ENCODE data around the gene MSH4.
"Not testable (repeated sequence)": the region's sequence is repeated elsewhere in the genome, so short reads cannot be mapped to it uniquely, and the experiment has no call there.

Gene MSH4

DNA sequence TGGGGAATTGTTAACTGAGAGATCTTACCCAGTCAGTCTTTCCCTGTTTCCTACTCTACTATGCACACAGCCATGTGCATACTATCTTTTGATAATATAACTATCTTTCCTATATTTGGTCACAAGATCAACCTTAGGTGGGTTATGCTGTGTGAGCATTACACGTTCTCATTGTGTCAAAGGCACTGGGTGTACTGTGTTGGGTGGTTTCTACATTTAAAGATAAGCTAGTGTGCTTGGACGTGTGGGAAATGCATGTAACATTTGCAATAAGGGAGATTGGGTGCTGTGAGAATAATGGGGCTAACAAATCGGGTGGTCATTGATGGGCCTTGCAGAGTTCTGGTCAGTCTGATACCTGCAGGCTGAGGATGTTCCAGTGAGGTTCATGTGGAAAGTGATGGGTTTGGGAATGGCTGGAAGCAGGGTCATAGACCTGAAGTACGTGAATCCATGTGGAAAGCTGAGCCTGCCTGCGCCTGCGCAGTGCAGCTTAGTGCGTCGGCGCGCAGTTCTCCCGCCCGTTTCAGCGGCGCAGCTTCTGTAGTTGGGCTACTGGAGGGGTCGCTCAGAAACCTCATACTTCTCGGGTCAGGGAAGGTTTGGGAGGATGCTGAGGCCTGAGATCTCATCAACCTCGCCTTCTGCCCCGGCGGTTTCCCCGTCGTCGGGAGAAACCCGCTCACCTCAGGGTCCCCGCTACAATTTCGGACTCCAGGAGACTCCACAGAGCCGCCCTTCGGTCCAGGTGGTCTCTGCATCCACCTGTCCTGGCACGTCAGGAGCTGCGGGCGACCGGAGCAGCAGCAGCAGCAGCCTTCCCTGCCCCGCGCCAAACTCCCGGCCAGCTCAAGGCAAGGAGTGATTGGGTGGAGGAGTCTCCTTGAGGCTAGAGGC lies at the start of gene MSH4:
Gene MSH4 (plus strand): TSS at position 507 of the 897 bp plus-strand sequence. CDS start 104 bp downstream, at position 611.
- no peak for FAIRE-seq

DNA sequence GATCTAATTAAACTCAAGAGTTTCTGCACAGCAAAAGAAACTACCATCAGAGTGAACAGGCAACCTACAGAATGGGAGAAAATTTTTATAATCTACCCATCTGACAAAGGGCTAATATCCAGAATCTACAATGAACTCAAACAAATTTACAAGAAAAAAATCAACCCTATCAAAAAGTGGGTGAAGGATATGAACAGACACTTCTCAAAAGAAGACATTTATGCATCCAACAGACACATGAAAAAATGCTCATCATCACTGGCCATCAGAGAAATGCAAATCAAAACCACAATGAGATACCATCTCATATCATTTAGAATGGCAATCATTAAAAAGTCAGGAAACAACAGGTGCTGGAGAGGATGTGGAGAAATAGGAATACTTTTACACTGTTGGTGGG lies 39.5 kb upstream of the MSH4 start:
- FAIRE-seq: not testable (repeated sequence)

- FAIRE-seq: not testable (repeated sequence)
Measured at GRCh38 chr1:75758543-75758942, 38.1 kb upstream of the MSH4 start.

DNA sequence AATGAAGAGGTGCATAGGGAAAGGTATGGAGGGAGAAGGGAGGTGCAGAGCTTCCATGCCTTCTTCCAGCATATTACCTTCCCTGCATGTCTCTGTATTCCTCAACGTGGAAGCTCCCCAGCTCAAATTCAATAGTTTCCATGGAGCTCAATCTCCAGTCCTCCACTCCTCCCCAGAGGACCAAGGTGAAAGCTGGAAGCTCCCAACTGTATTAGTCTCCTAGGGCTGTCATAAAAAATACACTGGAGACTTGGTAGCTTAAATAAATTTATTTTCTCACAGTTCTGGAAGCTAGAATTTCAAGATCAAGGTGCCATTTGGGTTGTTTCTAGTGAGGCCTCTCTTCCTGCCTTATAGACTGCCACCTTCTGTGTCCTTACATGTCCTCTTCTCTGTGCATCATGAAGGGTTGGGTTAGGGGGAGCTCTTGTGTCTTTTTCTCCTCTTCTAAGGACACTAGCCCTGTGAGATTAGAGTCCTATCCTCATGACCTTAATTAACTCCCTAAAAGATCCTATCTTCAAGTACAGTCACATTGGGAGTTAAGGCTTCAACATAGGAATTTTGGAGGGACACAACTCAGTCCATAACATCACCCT lies 32.5 kb upstream of the MSH4 start:
- FAIRE-seq: no peak

GRCh38 chr1:75765697-75766355 lies 30.9 kb upstream of the MSH4 start:
- FAIRE-seq: no peak

- no peak for FAIRE-seq
Measured at GRCh38 chr1:75768016-75768415, 28.7 kb upstream of the MSH4 start.

GRCh38 chr1:75770761-75771160 lies 25.9 kb upstream of the MSH4 start:
- no peak for FAIRE-seq

DNA sequence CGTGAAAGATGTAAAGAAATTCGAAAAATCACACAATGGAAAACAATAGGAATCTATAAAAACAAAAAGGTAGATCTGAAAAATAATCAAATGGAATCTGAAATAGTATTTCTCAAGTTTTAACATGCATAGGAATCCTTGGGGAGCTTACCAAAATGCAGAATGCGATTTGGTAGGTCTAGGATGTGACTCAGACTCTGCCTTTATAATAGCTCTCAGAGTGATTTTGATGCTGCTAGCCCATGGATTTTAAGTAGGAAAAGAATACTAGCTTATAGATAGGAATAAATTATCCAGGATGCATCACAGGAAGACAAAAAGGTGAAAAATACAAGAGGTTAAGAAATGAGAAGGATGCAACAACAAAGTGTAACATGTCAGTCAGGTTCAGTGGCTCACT lies 24.7 kb upstream of the MSH4 start:
- FAIRE-seq: no peak

DNA sequence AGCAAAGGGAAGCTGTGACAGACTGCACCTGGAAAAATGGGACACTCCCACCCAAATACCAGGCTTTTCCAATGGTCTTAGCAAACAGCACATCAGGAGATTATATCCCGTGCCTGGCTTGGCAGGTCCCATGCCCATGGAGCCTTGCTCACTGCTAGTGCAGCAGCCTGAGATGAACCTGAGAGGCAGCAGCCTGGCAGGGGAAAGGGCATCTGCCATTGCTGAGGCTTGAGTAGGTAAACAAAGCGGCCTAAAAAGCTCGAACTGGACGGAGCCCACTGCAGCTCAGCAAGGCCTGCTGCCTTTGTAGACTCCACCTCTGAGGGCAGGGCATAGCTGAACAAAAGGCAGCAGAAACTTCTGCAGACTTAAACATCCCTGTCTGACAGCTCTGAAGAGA lies 18.9 kb upstream of the MSH4 start:
- FAIRE-seq: not testable (repeated sequence)

- not testable (repeated sequence) for FAIRE-seq
Measured at GRCh38 chr1:75778694-75779093, 18.0 kb upstream of the MSH4 start.

DNA sequence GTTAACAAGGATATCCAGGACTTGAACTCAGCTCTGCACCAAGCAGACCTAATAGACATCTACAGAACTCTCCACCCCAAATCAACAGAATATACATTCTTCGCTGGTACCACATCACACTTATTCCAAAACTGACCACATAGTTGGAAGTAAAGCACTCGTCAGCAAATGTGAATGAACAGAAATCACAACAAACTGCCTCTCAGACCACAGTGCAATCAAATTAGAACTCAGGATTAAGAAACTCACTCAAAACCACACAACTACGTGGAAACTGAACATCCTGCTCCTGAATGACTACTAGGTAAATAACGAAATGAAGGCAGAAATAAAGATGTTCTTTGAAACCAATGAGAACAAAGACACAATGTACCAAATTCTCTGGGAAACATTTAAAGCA lies 16.5 kb upstream of the MSH4 start:
- not testable (repeated sequence) for FAIRE-seq

DNA sequence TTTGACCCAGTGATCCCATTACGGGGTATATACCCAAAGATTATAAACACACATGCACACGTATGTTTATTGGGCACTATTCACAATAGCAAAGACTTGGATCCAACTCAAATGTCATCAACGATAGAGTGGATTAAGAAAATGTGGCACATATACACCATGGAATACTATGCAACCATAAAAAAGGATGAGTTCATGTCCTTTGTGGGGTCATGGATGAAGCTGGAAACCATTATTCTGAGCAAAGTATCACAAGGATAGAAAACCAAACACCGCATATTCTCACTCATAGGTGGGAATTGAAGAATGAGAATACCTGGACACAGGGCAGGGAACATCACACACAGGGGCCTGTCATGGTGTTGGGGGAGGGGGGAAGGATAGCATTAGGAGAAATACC lies 12.8 kb upstream of the MSH4 start:
- FAIRE-seq: not testable (repeated sequence)

GRCh38 chr1:75785320-75785982 lies 11.2 kb upstream of the MSH4 start:
- no peak for FAIRE-seq

DNA sequence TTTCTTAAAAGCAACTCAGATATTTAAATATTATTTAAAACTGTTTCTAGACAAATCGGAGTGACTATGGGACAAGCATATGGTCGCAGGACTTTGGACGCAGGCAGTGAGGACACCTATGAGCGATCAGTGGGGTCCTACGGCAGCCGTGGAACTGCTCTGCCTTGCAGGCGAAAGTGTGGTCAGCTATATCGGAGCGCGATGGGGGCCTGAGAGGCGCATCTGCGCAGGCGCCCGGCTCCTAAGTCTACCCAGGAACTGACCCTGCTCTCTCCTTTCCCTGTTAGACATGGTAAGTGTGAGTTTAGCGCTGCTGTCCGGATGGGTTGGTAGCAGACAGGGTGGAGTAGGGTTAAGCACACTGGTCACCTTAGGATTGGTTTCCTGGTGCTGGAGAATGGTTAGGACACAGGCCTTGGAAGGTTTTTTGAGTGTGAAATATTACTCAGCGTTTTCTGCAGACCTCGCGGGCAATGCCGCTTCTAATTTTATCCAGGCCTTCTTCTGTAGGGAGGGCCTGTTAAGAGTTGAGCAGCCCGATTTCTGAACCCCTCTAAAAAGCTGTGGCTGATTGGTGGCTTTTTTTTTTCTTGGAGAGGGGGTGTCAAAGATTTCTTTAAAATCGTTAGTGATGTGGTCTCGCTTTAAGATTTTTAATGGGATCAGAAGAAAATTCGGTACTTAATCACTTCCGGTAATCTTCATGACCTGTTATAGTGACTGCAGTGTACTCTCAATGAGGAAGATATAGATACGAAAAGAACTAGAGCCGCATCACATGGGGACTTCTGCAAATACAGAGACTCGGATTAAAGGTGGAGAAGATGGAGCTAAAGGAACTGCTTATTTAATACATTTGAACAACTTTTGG lies 10.5 kb upstream of the MSH4 start, which contains the start of gene RABGGTB:
Gene RABGGTB (plus strand): TSS at position 274 of the 871 bp plus-strand sequence. CDS start 16 bp downstream, at position 290.
- peak; percentile 94 for FAIRE-seq

DNA sequence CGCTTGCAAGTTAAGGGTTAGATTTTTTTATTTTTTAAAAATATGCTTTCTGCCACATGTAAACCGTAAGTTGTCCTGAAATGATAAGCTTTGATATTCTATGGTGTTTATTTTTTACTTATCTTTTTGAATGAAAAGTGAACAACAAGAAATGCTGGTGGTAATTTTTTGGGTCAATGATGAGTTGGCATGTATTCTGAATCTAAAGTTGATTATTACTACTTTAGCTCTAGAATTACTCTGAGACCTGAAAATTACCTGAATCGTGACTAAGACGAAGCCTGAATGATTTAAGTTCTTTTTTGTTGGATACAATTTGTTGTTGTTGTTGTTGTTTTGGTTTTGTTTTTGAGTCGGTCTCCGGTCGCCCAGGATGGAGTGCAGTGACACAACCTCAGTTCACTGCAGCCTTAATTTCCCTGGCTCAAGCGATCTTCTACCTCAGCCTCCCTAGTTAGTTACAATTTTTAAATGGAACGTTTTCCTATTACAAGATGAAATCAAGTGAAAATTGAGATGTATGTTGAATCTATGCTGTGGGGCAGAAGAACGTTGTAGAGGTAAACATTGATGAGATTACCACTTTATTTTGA lies 9.7 kb upstream of the MSH4 start:
- no peak for FAIRE-seq

DNA sequence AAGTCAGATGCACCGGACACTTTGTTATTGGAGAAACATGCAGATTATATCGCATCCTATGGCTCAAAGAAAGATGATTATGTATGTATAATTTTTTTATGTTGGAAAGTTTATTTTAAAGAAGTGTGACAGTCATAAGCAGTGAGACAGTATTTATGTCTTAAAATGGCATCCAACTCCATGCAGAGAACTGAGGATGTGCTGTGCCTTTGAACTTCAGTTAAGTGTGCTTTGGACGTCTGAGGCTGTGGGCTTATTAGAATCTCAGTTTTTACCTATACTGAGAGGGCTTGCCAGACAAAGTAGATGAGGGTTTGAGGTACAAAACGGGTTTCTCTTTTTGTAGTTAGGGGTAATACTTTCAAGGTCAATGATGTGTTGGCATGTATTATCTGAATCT lies 9.2 kb upstream of the MSH4 start:
- no peak for FAIRE-seq

DNA sequence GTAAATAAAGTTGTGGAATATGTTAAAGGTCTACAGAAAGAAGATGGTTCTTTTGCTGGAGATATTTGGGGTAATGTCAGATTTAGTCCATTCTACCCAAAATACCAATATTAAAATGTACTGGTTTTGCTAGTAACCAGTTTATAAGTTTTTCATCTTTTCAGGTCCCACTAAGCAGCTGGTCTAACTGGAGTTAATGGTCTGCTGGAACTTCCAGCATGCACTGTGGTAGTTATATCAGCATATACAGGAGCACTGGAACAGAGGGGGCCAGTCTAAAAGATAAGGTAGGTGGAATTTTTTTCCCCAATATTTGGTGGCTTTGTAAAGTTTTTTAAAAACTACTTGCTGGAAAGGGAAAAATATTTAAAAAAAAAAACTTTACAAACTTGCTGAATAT lies 6.7 kb upstream of the MSH4 start:
- no peak for FAIRE-seq

DNA sequence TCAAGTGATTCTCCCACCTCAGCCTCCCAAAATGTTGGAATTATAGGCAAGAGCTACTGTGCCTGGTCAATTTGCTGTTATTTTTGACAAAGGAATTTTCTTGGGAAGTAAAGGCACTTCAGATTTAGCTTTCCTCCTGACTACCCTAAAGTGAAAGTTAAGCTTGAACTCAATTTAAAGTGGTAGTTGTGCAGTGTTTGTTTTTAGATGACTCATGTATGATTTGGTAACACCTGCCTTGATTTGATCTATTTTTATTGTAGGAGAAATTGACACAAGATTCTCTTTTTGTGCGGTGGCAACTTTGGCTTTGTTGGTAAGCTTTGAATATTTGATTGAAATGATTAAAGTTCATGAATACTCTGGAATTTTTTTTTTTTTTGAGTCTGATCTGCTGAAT lies 5.7 kb upstream of the MSH4 start:
- FAIRE-seq: no peak

GRCh38 chr1:75792091-75792490 lies 4.6 kb upstream of the MSH4 start:
- FAIRE-seq: no peak

- FAIRE-seq: no peak
Measured at GRCh38 chr1:75794382-75794781, 2.3 kb upstream of the MSH4 start.

DNA sequence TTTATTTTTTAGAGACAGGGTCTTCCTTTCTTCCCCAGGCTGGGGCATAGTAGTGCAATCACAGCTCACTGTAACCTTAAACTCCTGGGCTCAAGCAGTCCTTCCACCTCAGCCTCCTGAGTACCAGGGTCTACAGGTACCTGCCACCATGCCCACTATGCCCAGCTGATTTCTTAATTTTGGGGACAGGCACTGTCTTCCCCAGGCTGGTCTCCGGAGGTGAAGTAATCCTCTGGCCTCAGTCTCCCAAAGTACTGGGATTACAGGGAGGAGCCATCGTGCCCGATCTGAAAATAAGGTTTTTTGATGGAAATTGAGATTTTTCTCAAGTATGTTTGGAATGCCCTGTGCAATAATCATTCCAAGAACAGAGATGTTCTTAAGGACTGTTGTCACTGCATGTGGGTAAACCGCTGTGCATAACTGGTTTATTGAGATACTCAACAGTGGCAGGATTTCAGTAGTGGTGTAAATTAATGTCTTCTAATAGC lies 934 bp upstream of the MSH4 start:
- FAIRE-seq: no peak

GRCh38 chr1:75797273-75797588 lies 549 bp downstream of the MSH4 start:
- FAIRE-seq: no peak
